Hypothalamus (tissue), 51 donors: Measurements from ENCODE around the gene ARID1B.

ENCODE experiments used
- DNase-seq, 51 donors: peaks; one replicate each; lab custom pipeline; 2025; lab: John Stamatoyannopoulos, UW

The ARID1B gene

DNA sequence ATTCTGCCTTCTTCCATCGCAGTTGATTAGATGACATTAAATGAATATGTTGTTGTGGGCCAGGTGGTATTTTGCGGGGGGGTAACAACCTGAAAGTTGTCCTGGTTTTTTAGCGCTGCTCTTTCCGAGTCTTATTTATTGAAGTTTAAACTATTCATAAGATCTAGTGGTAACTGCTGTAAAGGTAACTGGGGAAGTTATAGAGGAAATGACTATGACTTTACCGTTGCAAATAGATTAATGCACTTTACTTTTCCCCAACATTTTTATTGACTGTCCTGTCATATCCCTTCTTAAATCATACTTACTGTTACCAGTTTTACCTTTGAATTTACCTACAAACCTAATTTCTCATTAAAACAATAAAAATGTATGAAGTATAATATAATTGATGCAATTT, 173.4 kb downstream of the ARID1B start:
- DNase-seq = no peak

DNA sequence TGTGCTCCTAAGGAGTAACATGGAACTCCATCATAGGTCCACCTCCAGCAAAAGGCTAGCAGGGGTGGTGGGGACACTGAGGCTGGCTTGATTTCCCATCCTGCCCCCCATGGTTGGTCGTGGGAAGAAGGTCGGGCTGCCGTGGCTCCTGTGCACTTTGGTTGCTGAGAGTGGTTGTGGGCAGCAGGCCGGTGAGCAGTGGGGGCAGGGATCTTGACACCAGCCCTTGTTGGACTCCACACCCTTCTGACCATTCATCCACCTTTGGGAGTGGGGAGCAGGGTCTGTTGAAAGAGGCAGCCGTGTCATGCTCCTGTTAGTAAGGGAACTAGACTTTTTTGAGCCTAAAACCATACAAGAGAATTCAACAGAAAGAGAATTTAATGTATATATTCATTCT, 175.2 kb downstream of the ARID1B start:
- DNase-seq = no peak

DNA sequence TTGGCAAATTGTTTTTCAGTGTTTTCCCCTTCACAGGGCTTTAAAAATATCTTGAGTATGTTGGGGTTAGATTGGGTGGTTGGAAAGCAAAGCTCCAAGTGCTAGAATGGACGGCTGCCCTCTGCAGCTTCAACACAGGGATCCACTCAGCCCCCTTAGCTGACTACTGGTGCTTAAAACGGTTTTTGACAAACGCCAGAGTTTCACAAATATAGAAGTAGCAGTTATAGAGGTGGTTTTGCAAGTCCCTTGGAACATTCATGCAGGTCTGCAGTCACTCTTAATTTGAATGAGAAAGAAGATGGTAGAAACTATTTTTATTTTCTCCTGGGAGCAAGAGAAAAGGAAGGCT, 175.9 kb downstream of the ARID1B start:
- no peak for DNase-seq

DNA sequence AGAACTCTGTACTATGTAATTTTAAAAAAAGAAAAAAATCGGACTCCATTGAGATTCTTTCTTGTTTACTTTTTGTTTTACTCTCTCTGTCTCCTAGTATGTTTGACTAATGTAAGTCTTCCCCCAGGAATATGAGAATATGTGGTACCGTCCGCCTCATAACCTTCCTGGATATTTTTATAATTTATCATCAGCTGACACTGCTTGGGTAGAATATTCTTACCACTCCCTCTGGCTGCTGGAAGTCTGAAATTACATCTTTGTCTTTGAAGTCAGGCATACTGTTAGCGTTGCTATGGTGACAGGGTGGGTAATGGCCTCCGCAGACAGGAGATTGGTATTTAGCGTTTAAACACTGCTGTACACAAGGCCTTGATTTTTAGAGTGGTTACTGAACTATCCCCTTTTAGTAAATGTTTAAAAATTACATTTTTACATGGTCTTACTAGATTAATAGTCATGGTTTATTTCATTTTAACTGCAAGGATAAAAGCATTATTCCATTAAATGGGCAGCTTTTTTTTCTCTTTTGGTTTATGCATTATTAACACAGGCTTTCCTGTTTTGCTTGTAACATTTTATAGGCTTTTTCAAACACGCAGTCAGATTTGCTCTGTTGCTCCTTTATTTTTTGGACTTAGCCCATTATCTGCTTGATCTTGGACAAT, 176.4 kb downstream of the ARID1B start:
- peak in 1 of 51 donors; percentile 46 for DNase-seq

DNA sequence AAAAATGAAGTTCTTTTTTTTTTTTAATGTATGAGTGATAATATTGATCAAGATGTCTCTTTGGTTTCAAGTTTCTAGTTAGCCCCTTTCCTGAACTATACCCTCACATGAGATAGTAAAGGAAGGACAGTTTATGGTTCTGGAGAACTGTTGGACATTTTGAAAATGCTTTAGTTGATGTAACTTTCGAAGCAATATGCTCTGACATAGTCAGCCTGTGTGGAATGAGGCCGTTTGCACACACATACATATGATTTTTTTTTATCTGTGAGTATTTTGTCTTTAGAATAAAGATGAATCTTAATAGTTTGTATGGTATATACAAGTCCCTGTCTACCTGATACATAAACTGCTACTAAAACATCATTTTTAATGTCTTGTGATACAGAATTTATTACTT, 177.0 kb downstream of the ARID1B start:
- no peak for DNase-seq

DNA sequence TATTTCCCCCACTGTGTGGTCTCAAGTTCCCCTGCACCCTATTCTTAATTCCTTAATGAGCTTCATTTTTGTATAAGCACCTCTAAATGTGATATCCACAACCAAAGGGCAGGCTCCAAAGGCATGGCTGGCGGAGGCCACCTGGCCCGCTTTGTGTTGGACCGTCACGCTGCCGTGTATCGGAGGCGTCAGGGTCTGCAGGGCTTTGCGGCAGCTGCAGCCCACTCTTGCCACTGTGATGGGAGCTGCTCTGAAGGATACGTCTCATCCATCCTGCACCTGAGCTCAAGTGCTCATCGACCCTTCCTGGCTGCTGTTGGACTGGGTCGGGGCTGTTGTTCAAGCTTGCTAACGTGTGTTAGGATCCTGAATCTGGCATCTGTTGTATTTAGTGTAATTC, 177.6 kb downstream of the ARID1B start:
- DNase-seq = no peak

DNA sequence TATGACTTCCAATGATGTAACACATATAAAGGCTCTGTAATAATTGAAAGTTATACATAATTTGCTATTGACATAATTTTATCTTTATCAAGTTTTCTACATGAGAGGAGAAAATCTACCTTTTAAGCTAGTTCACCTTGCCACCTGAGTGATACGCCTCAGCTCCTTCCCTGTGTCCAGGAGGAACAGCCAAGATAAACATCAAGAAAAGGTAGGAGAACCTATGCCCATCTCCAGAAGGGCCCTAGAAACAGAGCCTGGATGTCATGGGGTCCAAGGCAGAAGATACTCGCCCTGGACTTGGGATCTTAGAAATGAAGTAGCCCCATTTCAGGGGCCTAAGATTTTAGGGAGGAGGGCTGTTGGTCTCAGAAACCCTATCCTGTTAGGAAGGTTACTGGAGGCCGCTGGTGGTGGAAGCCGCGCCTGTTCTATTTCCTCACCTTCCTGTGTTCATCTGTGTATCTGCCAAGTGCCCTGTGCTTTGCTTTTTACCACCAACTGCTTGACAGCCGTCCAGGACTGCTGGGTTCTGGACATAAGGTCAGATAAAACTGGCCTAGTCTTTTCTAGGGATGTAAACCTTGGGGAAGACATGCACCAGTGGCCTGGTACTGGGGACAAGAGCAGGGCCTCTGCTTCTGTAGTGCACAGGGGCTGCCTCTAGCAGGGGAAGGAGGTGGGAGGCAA, 178.5 kb downstream of the ARID1B start:
- DNase-seq = peak in 1 of 51 donors; percentile 19

DNA sequence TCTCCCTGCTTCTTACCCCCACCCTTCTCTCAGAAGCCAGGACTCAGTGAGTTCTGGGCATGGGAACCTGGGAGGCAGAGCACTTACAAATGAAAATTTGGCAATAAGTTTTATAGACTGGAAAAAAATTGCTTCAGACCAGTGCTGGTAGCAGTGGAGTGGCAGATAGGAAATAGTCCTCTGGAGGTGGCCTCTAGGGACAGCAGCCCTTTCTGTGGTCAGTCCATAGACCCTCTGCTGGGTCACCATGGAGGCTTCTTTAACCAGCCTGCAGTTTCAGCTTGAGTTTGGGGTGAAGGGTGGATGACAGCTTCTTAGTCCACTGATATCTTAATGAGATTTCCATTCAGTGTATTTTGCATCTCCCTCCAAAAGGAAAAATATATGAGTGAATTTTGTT, 179.1 kb downstream of the ARID1B start:
- no peak for DNase-seq

DNA sequence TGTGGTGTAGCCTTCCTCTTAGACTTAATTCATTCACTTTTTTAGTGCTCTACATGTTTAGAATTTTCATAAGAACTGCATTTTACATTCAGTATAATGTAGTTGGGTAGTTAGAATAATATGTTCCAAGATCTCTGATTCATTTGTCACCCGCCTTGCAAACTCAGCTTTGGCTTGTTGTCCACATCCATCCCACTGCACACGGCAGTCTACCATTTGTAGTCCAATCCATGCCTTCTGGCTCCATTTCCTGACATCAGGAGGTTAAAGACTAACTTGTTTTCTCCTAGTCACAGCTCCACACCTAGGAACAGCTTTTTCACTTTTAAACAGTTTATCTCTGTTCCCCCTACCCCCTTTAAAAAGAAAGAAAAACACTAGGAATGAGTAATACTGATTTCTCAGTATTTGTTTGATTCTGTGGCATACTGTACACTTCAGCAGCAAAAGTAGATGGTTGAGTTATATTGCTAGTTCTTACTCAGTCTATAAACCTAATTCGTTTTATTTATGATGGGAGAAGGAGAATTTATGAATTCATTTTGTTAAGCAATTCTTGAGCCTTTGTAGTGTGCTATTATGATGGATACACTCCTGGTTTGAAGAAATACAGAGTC, 180.9 kb downstream of the ARID1B start:
- DNase-seq = peak in 1 of 51 donors; percentile 25

DNA sequence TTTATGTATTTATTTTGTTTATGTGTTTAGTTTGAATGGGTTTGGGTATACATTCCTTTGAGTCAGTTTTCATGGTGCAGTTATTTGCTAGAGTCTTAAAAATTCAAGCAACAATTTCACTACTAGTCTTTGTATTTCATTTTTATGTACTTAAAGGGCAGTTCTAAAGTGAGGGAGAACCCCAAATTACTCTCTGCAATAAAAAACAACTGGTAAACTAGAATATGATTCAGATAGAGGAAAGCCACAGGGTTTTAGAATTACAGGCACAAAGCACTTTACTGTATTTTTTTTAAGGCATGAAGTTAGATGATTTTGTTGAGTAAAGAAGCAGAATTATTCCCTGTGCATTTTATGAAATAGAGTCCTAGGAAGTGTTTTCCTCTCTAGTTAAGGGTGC, 183.3 kb downstream of the ARID1B start:
- no peak for DNase-seq

DNA sequence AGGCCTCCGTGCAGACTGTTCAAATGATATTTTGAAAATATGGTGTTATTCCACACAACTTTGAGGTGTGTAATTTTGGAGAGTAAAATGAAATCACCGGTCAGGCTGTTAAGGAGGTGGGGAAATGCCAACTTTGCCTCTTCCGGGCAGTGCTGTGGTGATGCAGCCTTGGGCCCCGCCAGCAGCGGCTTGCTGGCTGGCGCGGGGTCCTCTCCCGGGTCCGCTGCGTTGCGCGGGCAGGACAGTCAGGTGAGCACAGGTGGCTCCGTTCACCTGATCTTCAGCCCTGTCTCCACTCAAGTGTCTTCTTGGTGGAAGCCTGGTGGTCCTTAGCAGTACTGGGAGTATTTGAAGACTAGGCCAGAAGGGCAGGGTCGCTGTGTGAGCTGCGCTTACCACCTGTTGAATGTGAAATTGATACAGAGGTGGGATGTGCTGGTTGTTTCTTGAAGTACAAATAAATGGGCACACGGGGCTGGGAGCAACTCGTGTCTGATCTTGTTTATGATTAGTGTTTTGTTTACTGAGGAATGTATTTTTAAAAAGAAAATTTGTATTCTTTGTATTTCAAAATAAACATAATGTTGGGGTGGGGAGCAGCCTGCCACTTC, 184.2 kb downstream of the ARID1B start:
- no peak for DNase-seq

DNA sequence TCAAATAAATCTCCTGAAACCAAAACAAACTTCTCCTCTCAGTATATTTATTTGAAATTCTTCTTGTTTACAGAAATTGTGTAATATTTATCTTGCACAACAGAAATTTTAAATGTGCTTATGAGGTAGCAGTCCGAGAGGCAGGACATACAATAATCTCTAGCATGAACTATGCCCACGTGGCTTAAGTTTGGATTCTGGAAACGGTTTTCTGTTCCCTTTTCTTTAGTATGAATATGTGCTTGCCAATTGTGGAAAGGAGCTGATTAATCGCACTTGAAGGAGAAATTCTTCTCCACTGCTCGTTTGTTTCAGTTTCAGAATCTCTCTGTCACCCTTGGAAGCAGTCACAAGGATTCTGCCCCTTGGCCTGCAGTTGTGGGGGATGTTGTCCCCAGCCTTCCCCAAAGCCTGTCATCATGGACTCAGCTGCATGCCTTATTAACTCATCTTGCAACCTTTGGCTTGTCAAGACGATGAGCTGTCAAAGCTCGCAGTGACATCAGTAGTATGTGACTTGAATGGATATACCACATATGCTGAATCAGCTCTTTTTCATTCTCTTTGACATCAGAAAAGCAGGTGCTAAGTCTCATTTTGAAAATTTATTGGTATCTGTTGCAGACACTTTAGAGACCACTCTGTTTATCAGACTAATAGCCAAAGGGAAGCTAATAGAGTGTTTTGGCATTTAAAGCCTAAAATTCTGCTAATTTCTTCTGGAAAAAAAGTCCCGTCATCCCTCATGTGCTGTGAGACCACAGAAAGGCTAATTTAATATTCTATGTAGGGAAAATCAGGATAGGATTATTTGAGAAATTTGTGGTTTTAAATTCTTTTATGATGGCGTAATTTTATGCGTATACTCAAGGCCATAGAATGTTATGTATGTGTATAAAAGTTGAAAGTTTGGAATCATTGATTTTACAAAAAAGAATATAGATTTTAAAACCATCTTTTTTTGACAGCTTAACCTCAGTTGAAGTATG, 186.8 kb downstream of the ARID1B start:
- peak in 6 of 51 donors; percentile 10 to 57 (median 25) for DNase-seq

DNA sequence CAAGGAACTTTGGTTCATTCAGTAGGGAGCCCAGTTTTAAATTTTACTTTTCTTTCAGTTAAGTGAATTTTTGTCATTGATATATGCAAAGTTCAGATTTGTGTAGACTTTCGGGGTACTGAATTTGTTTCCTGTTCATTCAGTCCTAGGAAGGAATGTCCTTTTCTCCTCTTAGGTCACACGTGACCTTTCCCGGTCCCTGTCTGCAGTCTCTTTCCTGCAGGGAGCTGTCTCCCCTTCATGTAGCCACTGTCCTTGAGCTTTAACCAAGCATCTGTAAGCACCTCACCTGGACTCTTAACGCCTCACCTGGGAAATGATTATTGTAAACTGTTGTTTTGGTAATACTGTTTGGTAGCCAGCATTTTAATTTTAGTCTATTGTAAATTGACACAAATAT, 190.7 kb downstream of the ARID1B start:
- DNase-seq = no peak

DNA sequence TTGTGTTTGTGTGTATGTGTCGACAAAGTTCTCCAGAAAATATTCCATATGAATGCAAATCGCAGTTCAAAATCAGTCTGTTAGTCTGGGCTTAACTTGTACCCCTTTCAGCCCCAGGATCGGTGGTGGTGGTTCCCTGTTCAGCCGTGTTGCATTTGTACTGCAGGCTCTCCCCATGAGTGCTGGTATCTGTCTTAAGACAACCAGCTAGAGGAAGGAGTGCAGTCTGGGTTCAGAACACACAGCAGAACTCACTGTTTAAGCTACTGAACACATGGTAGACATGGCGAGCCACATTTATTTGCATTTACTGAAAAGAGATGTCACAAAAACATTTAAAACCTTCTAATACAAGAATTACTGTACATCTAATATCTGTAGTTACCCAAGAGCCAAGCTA, 192.1 kb downstream of the ARID1B start:
- no peak for DNase-seq

DNA sequence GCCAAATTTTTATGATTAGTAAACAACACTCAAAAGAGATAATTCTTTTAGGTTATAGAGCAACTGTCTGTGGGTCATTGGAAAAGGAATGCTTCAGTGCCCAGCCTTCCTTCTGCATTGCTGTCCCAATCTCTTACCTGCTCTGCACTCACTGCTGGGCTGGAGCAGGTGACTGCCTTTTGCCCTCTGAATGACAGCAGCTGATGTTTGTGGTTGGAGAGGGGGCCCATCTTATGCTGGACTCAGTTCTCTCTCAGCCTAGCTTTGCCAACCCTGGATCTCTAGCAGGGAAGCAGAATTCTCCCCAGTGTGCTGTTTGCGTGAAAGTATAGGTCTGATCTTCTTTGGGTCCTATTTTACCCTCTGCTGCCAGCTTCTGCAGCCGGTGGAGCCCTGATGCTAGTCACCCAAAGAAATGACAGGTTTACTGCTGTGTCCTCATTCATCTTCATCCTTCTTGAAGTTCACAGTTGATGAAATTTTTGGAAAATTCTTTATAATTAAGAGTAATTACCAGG, 193.5 kb downstream of the ARID1B start:
- no peak for DNase-seq

DNA sequence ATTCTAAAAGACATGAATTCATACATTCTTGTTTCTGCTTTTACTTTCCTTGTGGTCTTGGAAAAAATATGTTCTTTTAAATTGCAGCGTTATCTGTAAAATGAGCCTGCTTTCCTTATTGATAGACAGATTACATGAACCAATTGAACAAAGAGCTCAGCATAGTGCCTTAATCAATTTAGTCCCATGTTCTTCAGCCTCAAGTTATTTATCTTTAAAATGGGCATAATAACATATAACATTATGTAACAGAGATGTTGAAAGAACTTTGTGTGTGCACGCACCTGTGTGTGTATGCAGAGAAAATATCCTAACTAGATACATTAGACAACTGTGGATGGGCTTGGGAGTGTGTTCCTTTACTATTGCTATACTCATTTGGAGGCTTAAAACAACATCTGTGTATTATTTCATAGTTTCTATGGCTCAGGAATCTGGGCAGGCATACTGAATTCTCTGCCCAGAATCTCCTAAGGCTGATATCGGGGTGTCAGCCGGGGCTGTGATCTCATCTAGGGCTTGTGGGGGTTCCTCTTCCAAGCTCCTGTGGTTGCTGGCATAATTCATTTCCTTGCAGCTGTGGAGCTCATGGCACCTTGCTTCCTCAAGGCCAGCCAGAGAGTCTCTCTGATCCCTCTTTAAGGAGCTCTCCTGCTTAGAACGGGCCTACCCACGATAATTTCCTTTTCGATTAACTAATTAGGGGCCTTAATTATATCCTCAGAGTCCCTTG, 194.1 kb downstream of the ARID1B start:
- no peak for DNase-seq

DNA sequence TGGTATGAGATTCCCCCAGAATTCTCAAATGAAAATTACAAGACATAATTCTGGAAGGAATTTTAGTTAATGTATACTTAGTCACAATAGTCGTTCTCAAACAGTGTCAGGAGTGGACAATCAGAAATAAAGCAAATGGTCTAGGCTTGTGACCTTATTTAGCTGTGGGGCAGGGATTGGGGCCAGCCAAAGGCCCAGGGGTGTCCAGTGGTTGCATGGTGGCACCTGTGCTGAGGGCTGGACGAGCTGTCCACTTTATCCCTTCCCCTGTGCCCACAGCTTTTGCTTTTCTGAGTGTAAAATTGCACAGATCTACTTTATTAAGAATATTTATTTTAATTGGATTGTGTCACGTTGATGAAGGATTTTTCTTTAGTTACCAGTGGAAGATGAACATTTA, 195.0 kb downstream of the ARID1B start:
- DNase-seq = no peak

DNA sequence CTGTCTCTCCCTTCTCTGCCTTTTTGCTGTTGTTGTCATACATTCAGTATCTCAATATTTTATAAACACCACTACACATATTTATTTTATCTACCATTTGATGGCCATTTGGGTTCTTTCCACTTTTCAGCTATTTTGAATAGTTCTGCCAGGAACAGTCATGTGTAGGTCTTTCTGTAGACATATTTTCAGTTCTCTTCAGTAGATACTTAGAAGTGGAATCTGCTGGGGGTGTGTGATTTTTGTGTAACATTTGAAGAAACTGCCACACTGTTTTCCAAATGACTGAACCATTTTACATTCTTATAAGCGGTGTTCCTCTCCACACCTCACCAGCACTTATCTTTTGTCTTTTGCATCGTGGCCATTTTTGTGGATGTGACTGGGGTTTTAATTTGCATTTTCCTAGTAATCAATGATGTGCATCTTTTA, 197.7 kb downstream of the ARID1B start:
- no peak for DNase-seq

DNA sequence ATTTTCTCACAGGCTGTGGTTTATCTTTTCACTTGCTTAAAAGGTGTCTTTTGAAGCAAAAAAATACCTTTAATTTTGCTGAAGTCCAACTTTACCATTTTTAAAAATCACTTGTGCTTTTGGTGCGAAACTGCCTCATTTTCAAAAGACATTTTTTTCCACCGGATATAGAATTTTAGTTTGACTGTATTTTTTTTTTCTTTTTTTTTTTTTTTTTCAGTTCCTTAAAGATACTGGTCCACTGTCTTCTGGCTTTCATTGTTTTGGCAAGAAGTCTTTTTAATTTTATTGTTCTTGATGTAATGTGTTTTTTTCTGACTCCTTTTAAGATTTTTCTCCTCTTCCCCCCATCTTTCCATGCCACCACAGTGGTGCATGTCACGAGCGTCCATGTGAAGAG, 198.2 kb downstream of the ARID1B start:
- no peak for DNase-seq
